HepG2 (cell line): Measurements from ENCODE around the gene OGFR. TPM values are rescaled to one million over a fixed set of nuclear protein-coding genes. Genes with fewer than 3 reads are reported as not detected.

ENCODE experiments used
- ARID4A ChIP-seq: sonication (generic); formaldehyde crosslinking; IDR thresholded peaks from 2 replicates; pipeline ENCODE4 v1.5.0; 2020; ENCODE audit warnings: mild to moderate bottlenecking, missing genetic modification reagents, borderline replicate concordance
- ATF5 ChIP-seq: sonication (generic); formaldehyde crosslinking; IDR thresholded peaks from 2 replicates; pipeline ENCODE4 v1.4.0; 2020; ENCODE audit warnings: mild to moderate bottlenecking, low read depth, missing genetic modification reagents
- BORCS8-MEF2B ChIP-seq: sonication (generic); formaldehyde crosslinking; IDR thresholded peaks from 2 replicates; pipeline ENCODE4 v1.8.0; 2022; ENCODE audit warnings: mild to moderate bottlenecking, missing genetic modification reagents
- BRD4 ChIP-seq: sonication (generic); formaldehyde crosslinking; IDR thresholded peaks from 2 replicates; pipeline ENCODE4 v1.4.0; 2020; ENCODE audit warnings: missing genetic modification reagents
- CCAR2 ChIP-seq: fragments of 200-400 bp; formaldehyde crosslinking; optimal IDR thresholded peaks from 2 replicates; pipeline ENCODE3; 2018; ENCODE audit warnings: low read depth, mild to moderate bottlenecking, low read length, moderate library complexity
- DDIT3 ChIP-seq: sonication (generic); formaldehyde crosslinking; IDR thresholded peaks from 2 replicates; pipeline ENCODE4 v1.4.0; 2020; ENCODE audit warnings: mild to moderate bottlenecking, missing genetic modification reagents
- EED ChIP-seq: sonication (generic); formaldehyde crosslinking; IDR thresholded peaks from 2 replicates; pipeline ENCODE4 v1.5.0; 2020; ENCODE audit warnings: mild to moderate bottlenecking, missing genetic modification reagents
- FOXP4 ChIP-seq: sonication (generic); formaldehyde crosslinking; IDR thresholded peaks from 2 replicates; pipeline ENCODE4 v1.4.0; 2020; ENCODE audit warnings: missing genetic modification reagents
- IRX3 ChIP-seq: sonication (generic); formaldehyde crosslinking; IDR thresholded peaks from 2 replicates; pipeline ENCODE4 v1.8.1; 2023; ENCODE audit warnings: mild to moderate bottlenecking, low read depth, missing genetic modification reagents, borderline replicate concordance
- KLF6 ChIP-seq: IDR thresholded peaks from 2 replicates; pipeline ENCODE4 v1.8.0; 2016; ENCODE audit warnings: missing biosample characterization, missing genetic modification reagents
- MTF1 ChIP-seq: sonication (generic); formaldehyde crosslinking; IDR thresholded peaks from 2 replicates; pipeline ENCODE4 v1.5.0; 2020; ENCODE audit warnings: missing genetic modification reagents
- NCOA5 ChIP-seq: sonication (generic); formaldehyde crosslinking; IDR thresholded peaks from 2 replicates; pipeline ENCODE4 v1.4.0; 2020; ENCODE audit warnings: missing genetic modification reagents
- NFRKB ChIP-seq: fragments of 450-650 bp; IDR thresholded peaks from 2 replicates; pipeline ENCODE4 v1.6.1; 2017
- RFX1 ChIP-seq: fragments of 450-650 bp; IDR thresholded peaks from 2 replicates; pipeline ENCODE4 v1.6.1; 2017
- SKI ChIP-seq: fragments of 450-650 bp; IDR thresholded peaks from one replicate; pipeline ENCODE4 v1.6.1; 2018; ENCODE audit warnings: mild to moderate bottlenecking; ENCODE audit not compliant: partially characterized antibody
- SMYD3 ChIP-seq: sonication (generic); formaldehyde crosslinking; IDR thresholded peaks from 2 replicates; pipeline ENCODE4 v1.8.1; 2023; ENCODE audit warnings: mild to moderate bottlenecking, missing genetic modification reagents
- SRY ChIP-seq: sonication (generic); formaldehyde crosslinking; IDR thresholded peaks from 2 replicates; pipeline ENCODE4 v1.8.0; 2022; ENCODE audit warnings: mild to moderate bottlenecking, missing genetic modification reagents
- TARDBP ChIP-seq: sonication (generic); formaldehyde crosslinking; IDR thresholded peaks from 2 replicates; pipeline ENCODE4 v1.8.0; 2022; ENCODE audit warnings: mild to moderate bottlenecking, missing genetic modification reagents
- U2AF1 ChIP-seq: fragments of 200-400 bp; formaldehyde crosslinking; optimal IDR thresholded peaks from 2 replicates; pipeline ENCODE3; 2017; ENCODE audit warnings: mild to moderate bottlenecking, low read depth, low read length
- ZBTB25 ChIP-seq: IDR thresholded peaks from 2 replicates; pipeline ENCODE4 v1.6.1; 2018; ENCODE audit warnings: missing genetic modification reagents
- ZNF484 ChIP-seq: sonication (generic); formaldehyde crosslinking; IDR thresholded peaks from 2 replicates; pipeline ENCODE4 v1.5.1; 2020; ENCODE audit warnings: mild to moderate bottlenecking, low read depth, missing genetic modification reagents, borderline replicate concordance
- ZNF496 ChIP-seq: sonication (generic); formaldehyde crosslinking; IDR thresholded peaks from 2 replicates; pipeline ENCODE4 v1.8.1; 2023; ENCODE audit warnings: mild to moderate bottlenecking, moderate library complexity, missing genetic modification reagents; ENCODE audit not compliant: insufficient replicate concordance
- ZNF577 ChIP-seq: sonication (generic); formaldehyde crosslinking; IDR thresholded peaks from 2 replicates; pipeline ENCODE4 v1.4.0; 2020; ENCODE audit warnings: mild to moderate bottlenecking, low read depth, missing genetic modification reagents, borderline replicate concordance
- polyA plus RNA-seq, 8 experiments: library from polyadenylated mRNA; depleted of rRNA in 3 of 8; stranded (reverse) in 7 of 8; unstranded in 1 of 8; fragments of >200 nt; fragmentation: Illumina TruSeq in 4 of 8; extraction: Trizol in 4 of 8; gene quantifications; 2 replicates each; pipeline versions ENCODE4 v1.2.1 to v1.2.3, GENCODE V29; 2011 to 2016; ENCODE audit warnings: low read depth in 4 of 8, missing spikeins in 1 of 8, mixed read lengths in 1 of 8; ENCODE audit not compliant: insufficient read depth in 1 of 8
- total RNA-seq, 5 experiments: library from RNA; depleted of rRNA; stranded (reverse); fragments of >200 nt; fragmentation: Illumina TruSeq; extraction: Trizol; gene quantifications; 2 replicates each; pipeline ENCODE4 v1.2.3, GENCODE V29; 2016; ENCODE audit warnings: low read depth in 1 of 5

Gene OGFR
- total and polyA plus RNA-seq, 2 of the 13 experiments (the other 11 are each of a cell fraction or from before 2014, with no cell fraction given), result 47.7 to 81.8 TPM

GRCh38 chr20:62816031-62816883 lies 11.6 kb downstream of the OGFR start (continued):
- no peak for TF ChIP-seq CCAR2
- TF ChIP-seq RFX1, result no peak
- no peak for TF ChIP-seq NFRKB
- TF ChIP-seq MTF1 (CRISPR knock-in tag), result no peak
- TF ChIP-seq ARID4A (CRISPR knock-in tag), result peak; percentile 16
- TF ChIP-seq BRD4 (CRISPR knock-in tag), result no peak
- TF ChIP-seq ZNF577 (CRISPR knock-in tag), result no peak
- no peak for TF ChIP-seq IRX3
- no peak for TF ChIP-seq EED
- TF ChIP-seq ZBTB25 (CRISPR knock-in tag), result no peak
- TF ChIP-seq NCOA5 (CRISPR knock-in tag), result no peak
- TF ChIP-seq ATF5, result no peak
- TF ChIP-seq FOXP4 (CRISPR knock-in tag), result no peak; the same call in 1 of the 2 replicates
- TF ChIP-seq SRY (CRISPR knock-in tag), result no peak
- TF ChIP-seq SMYD3 (CRISPR knock-in tag), result no peak
- no peak for TF ChIP-seq DDIT3 (CRISPR knock-in tag)
- no peak for TF ChIP-seq U2AF1
- TF ChIP-seq ZNF484 (CRISPR knock-in tag), result no peak
- TF ChIP-seq BORCS8-MEF2B (CRISPR knock-in tag), result no peak
- 0 out of 2 replicates have a peak, but pooled peaks have one; percentile 27 for TF ChIP-seq KLF6
- TF ChIP-seq SKI, result no peak
- TF ChIP-seq ZNF496 (CRISPR knock-in tag), result no peak
- TF ChIP-seq TARDBP (CRISPR knock-in tag), result no peak
